Measurements from ENCODE around the gene DNAJC27.

GRCh38 chr2:24924732-24925131 is 47.0 kb downstream of the DNAJC27 start:
- TF ChIP-seq POLR2A (IDR thresholded peaks at IDR 0.05): no peak
- TF ChIP-seq, protein P1, sequence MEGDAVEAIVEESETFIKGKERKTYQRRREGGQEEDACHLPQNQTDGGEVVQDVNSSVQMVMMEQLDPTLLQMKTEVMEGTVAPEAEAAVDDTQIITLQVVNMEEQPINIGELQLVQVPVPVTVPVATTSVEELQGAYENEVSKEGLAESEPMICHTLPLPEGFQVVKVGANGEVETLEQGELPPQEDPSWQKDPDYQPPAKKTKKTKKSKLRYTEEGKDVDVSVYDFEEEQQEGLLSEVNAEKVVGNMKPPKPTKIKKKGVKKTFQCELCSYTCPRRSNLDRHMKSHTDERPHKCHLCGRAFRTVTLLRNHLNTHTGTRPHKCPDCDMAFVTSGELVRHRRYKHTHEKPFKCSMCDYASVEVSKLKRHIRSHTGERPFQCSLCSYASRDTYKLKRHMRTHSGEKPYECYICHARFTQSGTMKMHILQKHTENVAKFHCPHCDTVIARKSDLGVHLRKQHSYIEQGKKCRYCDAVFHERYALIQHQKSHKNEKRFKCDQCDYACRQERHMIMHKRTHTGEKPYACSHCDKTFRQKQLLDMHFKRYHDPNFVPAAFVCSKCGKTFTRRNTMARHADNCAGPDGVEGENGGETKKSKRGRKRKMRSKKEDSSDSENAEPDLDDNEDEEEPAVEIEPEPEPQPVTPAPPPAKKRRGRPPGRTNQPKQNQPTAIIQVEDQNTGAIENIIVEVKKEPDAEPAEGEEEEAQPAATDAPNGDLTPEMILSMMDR (IDR thresholded peaks at IDR 0.05): no peak
